ENCODE data around the gene KRR1.

The KRR1 gene

DNA sequence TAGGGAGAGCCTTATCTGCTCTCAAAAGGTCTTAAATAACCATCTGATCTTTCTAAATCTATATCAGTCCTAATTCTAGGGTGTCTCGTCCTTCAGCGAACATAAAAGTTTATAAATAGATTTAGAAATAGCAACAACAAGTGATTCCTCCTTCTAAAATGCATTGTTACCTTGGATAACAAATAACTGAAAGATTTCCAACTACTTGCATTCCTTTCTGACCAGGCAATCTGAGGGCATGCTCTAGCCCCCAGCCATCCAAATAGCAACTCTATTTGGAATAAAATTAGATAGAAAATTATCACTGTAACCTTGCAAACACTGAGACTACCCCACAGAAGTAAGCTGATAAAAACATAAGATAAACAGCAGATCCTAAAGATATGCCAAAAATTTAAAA lies 21.8 kb upstream of the KRR1 start:
- no peaks in the 10 kb centered on the region for H3K36me3 ChIP-seq (ENCODE audit: control insufficient read depth, insufficient read depth, low read length)
- TF ChIP-seq, protein P1, sequence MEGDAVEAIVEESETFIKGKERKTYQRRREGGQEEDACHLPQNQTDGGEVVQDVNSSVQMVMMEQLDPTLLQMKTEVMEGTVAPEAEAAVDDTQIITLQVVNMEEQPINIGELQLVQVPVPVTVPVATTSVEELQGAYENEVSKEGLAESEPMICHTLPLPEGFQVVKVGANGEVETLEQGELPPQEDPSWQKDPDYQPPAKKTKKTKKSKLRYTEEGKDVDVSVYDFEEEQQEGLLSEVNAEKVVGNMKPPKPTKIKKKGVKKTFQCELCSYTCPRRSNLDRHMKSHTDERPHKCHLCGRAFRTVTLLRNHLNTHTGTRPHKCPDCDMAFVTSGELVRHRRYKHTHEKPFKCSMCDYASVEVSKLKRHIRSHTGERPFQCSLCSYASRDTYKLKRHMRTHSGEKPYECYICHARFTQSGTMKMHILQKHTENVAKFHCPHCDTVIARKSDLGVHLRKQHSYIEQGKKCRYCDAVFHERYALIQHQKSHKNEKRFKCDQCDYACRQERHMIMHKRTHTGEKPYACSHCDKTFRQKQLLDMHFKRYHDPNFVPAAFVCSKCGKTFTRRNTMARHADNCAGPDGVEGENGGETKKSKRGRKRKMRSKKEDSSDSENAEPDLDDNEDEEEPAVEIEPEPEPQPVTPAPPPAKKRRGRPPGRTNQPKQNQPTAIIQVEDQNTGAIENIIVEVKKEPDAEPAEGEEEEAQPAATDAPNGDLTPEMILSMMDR (IDR thresholded peaks at IDR 0.05; ENCODE audit: insufficient read depth, low read length, poor library complexity, severe bottlenecking) = no peak
- H3K27me3 ChIP-seq (replicated peaks; ENCODE audit: control insufficient read depth, insufficient read depth, low read length) = no peaks in the 10 kb centered on the region
- H3K4me3 ChIP-seq (replicated peaks; ENCODE audit: low read depth, low read length) = no peak overlapping the region
- no peak for DNase-seq (ENCODE audit: extremely low read depth, insufficient read length)

DNA sequence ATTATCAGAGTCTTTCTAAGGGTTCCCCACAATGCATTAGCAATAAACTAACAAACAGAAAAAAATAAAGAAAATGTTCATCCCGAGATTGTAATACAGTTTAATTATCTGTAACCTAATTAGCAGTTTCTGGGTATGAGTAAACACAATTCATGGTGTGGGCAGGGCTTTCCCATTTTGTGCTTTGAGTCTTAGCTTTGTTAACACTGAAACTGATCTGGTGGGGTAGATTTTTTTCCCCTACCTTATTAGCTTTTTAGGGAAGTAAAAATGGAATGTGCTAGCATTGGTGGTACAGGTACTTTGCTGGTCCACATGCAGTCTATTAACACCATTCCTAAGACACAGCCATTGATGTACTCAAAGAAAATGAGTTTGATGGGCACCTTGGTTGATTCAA lies 18.4 kb upstream of the KRR1 start:
- H3K36me3 ChIP-seq (ENCODE audit: control insufficient read depth, insufficient read depth, low read length) = no peaks in the 10 kb centered on the region
- DNase-seq (ENCODE audit: extremely low read depth, insufficient read length) = no peak
- no peaks in the 10 kb centered on the region for H3K27me3 ChIP-seq (replicated peaks; ENCODE audit: control insufficient read depth, insufficient read depth, low read length)
- TF ChIP-seq, protein P1 (IDR thresholded peaks at IDR 0.05; ENCODE audit: insufficient read depth, low read length, poor library complexity, severe bottlenecking) = no peak
- no peak overlapping the region for H3K4me3 ChIP-seq (replicated peaks; ENCODE audit: low read depth, low read length)

DNA sequence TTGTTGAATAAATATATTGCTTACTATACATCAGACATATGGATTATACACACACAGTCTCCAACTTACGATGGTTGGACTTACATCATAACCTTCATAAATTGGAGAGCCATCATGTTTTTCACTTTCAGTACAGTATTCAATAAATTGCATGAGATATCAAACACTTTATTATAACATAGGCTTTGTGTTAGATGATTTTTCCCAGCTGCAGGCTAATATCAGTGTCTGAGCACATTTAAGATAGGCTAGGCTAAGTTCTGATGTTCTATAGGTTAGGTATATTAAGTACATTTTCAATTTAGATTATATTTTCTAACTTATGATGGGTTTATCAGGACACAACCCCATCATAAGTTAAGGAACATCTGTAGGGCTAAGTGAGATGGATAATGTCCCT lies 17.9 kb upstream of the KRR1 start:
- TF ChIP-seq, protein P1 (IDR thresholded peaks at IDR 0.05; ENCODE audit: insufficient read depth, low read length, poor library complexity, severe bottlenecking) = no peak
- Histone ChIP-seq H3K36me3 (ENCODE audit: control insufficient read depth, insufficient read depth, low read length) (no peaks in the 10 kb centered on the region), H3K4me3 (replicated peaks; ENCODE audit: low read depth, low read length) (no peak overlapping the region), H3K27me3 (replicated peaks; ENCODE audit: control insufficient read depth, insufficient read depth, low read length) (no peaks in the 10 kb centered on the region)
- no peak for DNase-seq (ENCODE audit: extremely low read depth, insufficient read length)

DNA sequence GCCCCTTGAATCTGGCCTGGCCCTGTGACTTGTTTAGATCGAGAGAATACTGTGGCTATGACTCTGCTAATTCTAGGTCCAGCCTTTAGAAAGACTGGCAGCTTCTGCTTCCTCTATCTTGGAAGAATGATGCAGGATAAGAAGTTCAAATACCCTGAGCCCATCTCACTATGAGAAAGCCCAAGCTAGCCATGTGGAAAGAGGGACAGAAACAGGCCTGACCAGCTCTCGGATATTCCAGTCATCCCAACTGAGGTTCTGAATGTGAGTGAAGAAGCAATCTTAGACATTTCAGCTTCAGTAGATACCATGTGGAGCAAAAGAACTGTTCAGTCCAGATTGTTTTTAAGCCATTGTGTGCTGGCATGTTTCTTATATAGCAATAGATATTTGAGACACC lies 17.3 kb upstream of the KRR1 start:
- no peak for DNase-seq (ENCODE audit: extremely low read depth, insufficient read length)
- TF ChIP-seq, protein P1 (IDR thresholded peaks at IDR 0.05; ENCODE audit: insufficient read depth, low read length, poor library complexity, severe bottlenecking) = no peak
- Histone ChIP-seq H3K36me3 (ENCODE audit: control insufficient read depth, insufficient read depth, low read length) (no peaks in the 10 kb centered on the region), H3K4me3 (replicated peaks; ENCODE audit: low read depth, low read length) (no peak overlapping the region), H3K27me3 (replicated peaks; ENCODE audit: control insufficient read depth, insufficient read depth, low read length) (no peaks in the 10 kb centered on the region)

DNA sequence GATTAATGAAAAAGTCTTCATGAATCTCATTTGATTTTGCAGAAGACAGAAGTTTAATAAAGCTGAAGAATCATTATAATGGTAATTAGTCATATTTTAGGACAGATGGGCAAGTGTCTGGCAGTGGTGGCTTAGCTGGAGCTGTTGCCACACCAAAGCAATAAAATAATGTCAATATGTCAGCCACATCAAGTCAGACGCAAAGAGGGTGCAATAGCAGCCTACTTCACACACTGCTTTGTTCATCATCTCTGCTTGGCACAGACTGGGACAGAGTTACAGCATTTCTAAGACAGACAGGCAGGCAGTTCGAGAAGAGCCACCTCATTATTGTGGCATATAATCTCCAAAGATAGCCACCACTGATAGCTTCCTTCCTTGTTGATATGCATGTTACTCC lies 16.9 kb upstream of the KRR1 start:
- DNase-seq (ENCODE audit: extremely low read depth, insufficient read length) = no peak
- H3K36me3 ChIP-seq (ENCODE audit: control insufficient read depth, insufficient read depth, low read length) = no peaks in the 10 kb centered on the region
- H3K27me3 ChIP-seq (replicated peaks; ENCODE audit: control insufficient read depth, insufficient read depth, low read length) = no peaks in the 10 kb centered on the region
- TF ChIP-seq, protein P1 (IDR thresholded peaks at IDR 0.05; ENCODE audit: insufficient read depth, low read length, poor library complexity, severe bottlenecking) = no peak
- no peak overlapping the region for H3K4me3 ChIP-seq (replicated peaks; ENCODE audit: low read depth, low read length)

Measured in GM06990 (cell line).